ENCODE results near the gene ZNF324.
"Not testable (repeated sequence)": the region's sequence is repeated elsewhere in the genome, so short reads cannot be mapped to it uniquely, and the experiment has no call there.

The ZNF324 gene

DNA sequence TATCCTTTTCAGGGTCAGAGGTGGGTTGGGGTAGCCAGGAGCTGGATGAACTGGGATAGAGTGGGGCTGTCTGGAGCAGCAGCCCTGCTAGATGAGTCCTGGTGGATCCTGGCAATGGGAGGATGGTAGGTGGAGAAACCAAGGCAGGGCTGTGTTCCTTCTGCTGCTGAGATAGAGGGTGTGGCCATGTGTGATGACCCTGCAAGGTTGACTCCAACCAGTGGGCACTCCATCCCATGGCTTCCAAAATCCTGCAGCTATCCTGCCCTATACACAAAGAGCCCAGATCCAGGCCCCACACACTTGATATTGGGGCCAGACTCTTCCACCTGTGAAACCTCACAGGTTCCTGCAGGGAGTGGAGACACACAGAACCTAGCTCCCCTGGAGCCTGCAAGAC, 6.9 kb downstream of the ZNF324 start:
- no peak for DNase-seq

DNA sequence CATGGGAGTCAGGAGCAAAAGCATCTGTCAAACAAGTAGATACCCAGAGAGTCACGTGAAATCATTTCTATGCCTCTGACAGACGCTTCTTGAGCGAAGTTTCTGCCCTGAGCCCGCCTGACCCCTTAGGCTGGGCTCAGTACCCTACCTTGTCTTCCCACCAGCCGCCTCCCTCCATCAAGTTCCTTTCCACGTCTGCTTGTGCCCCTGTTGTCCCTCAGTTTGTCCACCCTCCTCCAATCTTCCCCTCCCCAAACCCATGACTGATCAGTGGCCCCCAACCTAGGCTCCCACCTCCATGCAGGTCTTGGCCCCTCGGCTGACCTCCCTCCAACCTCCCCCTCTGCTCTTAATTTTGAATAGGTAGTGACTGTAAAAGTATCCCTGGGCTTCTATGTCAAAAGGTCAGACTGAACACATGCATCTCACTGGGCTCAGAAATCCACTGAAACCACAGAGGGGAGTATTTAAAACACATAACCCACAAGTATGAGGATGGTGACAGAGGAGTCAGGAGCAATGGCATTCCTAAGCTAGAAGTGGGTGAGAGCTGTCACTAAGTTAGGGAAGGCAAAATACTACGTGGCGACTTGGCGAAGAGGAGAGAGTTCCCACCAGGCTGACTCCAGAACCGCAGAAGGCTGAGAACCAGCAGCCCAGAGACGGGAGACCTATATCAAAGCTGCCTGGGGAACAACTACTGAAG, 7.6 kb downstream of the ZNF324 start:
- DNase-seq, result no peak

DNA sequence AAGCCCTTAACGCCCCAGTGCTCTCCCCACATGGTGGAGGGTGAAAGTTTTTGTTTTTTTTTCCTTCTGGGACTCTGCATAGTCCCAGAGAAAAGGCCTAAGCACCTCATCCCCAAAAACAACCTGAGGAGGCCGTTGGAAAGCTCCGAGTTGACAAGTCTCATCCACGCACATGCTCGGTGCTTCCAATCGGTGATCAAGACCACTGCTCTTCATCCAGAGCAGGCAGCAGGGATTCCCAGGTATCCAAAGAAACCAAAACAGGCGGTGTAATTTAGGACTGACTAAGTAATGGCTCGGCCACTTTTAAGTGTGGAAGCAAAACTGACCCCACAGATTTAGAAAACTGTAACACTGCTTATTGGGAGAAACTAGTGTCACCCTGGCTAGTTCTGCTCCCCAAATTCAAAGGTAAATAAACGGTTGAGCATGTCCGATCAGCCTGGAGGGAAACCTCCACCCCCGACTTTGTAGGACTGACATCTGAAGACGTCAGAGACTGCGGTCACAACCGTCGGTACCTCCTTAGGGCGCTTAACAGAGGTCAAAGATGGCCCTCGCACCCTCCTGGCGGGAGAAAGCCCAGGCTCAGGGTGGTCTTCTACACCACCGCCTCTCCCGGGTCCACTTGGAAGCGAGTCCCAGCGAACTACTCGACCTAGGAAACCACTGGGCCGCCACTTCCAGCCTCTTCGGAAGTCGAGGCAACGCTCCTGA, 8.3 kb downstream of the ZNF324 start:
- no peak for DNase-seq

DNA sequence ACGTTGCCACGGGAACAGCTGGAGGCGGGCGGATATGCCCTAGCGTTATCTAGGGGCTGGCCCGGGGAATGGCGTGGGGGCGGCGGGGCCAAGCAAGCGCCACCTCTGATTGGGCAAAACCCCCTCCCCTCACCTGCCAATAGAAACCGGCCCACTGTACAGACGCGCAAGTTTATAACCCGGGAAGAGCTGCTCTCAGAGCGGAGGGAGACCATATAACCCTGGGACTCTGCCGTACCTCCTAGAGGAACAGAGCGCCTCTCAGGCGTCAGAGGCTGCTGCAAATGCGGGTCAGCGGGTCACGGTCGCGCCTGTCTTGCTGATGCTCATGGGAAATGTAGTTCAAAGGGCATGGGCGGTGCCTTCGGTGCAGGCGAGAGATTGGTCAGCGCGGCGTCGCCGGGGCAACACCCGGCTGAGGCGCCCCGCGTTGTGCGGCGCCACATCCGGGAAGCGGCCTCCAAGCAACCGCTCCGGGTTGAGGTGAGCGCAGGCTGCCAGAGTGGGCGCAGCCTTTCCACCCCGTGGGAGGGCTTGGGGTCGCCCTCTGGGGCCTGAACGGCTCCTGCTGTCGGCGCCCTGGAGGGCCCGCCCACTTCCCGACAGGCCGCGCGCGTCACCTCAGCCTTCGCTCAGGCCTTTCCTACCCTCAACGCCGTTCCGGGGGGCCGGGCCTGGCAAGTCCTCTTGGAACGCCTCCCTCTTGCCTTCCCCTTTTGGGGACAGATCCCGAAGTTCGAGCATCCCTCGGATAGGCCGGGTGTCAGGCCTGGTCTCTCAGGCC, 9.0 kb downstream of the ZNF324 start, which contains the start of gene ZNF446:
Gene ZNF446, plus strand, starts transcription at position 639 of the 784 bp plus-strand sequence. CDS start 867 bp downstream, outside the sequence.
- peak; percentile 94 for DNase-seq

DNA sequence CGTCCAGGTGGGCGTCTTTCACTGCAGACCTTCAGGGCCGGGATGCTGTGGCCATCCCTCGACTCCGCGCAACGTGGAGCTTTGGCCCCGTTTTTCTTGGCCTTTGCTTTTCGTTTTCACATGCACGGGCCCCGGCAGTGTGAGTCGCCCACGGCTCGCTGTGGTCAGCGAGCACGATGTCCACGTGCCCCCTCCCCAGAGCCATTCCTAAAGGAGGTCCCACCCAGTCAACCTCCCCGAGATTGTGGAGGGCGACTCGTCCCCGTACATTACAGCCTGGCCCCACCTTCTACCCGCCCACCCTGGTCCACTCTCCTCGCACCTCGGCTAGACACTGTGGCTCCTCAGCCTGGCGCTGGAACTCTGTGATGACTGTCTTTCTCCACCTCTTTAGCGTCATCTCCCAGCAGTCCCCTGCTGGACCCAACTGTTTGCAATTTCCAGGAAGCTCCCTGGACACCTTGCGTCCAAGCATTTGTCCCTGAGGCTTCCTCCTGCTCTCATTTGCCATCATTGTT, 9.7 kb downstream of the ZNF324 start:
- DNase-seq, result no peak

DNA sequence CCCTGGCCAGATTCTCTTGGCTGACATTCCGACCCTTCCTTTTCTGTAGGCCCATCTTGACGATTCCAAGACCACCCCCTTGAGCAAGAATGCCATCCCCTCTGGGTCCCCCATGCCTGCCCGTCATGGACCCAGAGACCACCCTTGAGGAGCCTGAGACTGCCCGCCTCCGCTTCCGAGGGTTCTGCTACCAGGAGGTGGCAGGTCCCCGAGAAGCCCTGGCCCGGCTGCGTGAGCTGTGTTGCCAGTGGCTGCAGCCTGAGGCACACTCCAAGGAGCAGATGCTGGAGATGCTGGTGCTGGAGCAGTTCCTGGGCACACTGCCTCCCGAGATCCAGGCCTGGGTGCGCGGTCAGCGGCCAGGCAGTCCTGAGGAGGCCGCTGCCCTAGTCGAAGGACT, 10.2 kb downstream of the ZNF324 start:
- no peak for DNase-seq

DNA sequence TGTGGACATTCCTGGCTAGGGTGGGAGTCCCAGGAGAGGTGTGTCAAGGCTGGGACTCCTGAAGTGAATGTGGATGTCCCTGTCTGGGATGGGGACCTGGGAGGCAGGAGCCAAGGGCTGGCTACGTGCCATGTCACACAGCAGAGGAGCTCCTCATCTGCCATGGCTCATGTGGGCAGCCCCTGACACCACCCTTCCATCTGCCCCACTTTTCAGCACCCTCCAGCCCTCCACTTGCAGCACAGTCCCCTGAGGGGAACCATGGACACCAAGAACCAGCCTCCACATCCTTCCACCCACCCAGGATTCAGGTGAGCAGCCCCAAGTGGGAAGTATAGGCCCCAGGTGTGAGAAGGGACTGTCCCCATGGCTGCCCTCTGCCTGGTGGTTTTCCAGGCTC, 11.0 kb downstream of the ZNF324 start:
- no peak for DNase-seq

DNA sequence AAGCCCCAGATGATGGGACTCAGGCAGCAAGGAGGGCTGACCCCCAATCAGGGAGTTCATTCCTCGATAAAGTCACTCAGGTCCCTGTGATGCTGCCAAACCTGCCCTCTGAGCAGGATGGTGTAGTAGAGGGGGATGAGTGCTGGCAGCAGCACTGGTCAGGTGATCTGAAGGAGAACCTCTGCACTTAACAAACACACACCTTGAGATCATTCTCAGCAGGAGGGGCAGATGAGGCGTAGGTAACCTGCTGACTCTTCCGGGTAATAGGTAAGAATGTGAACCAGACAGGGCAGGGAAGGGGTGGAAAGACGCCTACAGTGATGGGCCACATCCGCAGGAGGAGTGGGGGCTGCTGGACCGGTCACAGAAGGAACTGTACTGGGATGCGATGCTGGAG, 12.4 kb downstream of the ZNF324 start:
- no peak for DNase-seq

DNA sequence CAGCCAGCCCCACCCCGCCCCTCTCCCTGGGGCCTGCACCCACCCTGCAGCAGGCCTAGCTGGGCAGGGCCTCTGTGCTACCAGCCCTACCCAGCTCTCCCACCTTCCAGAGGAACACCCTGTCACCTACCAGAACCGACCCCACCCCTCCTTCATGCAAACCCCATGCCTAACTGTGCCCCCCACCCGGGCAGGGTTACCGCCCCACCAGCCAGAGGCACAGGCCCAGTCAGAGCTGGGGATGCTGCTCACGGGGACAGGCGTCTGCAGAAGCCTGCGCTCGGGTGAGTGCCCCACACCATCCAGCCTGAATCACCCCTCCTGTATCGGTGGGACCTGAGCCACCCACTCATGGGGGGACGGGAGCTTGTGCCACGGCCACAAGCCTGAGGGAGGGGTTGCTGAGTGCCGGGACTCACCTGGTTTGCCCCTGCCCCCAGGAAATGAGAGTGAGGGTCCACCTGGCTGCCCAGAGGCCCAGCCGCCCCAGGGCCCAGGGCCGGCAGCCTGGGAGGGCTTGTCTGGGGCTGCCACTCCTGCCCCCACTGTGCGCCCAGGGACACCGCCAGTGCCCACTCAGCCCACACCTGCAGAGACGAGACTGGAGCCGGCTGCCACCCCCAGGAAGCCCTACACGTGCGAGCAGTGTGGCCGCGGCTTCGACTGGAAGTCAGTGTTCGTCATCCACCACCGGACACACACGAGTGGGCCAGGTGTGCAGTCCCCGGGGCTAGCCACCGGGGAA, 13.0 kb downstream of the ZNF324 start:
- no peak for DNase-seq

DNA sequence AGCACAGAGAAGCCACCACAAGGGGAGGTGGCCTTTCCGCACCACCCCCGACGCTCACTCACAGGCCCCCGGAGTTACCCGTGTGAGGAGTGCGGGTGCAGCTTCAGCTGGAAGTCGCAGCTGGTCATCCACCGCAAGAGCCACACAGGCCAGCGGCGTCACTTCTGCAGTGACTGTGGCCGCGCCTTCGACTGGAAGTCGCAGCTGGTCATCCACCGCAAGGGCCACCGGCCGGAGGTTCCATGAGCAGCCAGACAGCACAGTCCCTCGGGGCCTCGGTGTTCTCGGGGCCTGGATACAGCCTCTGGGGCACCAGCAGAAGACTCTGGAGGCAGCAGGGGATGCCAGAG, 13.6 kb downstream of the ZNF324 start:
- DNase-seq, result no peak

DNA sequence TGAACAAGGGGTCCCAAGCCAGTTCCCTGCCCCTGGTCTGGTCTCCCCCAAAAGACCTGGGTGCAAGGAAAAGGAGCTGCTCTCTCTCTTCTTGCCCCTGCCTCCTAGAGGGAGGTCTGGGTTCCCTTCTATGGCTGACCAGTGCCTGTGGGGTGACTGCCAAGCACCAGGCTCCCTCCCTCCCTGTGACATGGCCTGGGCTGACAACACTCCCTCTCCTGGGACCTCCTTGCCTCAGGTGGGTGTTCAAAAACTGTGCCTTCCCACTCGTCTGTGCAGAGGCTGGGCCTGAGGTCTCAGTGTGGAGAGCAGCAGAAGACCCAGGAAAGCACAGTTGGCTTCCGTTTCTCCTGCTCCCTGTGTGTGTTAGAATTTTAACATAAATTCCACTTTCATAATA, 14.0 kb downstream of the ZNF324 start:
- DNase-seq, result no peak

DNA sequence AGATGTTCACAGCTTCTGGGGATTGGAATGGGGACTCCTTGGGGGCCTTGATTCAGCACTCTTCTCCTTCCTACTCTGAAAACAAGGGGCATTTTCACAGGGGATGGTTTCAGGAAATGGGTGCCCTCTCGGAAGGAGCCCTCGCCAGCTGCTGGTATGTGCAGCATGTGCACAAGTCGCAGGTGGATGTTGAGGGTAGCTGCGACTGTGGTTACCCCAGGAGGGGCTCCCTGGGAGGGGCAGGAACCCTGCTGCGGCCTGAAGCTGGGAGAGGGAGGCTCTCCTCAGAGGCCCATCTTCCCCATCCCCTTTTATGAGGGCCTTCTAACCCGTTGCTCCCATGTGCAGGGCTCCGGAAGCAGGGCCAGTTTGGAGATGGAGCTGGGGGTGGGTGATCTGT, 15.5 kb downstream of the ZNF324 start:
- no peak for DNase-seq

DNA sequence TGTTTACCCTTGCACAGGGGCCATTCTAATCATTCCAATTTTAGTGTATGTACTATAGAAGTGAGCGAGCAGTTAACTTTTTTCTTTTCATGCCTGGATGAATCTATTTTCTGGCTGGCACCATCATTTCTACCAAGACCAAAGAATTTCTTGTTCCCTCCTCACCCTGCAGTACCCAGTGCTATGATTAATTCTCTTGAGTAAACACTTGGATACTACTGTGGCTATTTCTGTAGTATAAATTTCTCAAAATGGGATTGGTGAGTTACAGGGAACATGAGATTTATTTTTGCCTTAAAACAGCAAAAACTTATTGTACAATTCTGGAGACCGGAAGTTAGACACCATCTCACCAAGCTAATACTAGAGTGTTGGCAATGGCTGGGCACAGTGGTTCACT, 16.9 kb downstream of the ZNF324 start:
- no peak for DNase-seq

DNA sequence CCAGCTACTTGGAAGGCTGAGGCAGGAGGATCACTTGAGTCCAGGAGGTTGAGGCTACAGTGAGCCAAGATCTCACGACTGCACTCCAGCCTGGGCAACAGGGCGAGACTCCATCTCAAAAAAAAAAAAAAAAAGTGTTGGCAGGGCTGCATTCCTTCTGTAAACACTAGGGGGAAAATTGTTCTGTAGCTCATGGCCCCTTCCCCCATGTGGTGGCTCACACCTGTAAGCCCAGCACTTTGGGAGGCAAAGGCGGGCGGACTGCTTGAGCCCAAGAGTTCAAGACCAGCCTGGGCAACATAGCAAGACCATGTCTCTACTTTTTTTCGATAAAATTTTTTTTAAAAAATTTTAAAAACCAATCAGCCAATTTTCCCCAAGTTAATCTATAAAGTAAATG, 17.5 kb downstream of the ZNF324 start:
- DNase-seq, result not testable (repeated sequence)

DNA sequence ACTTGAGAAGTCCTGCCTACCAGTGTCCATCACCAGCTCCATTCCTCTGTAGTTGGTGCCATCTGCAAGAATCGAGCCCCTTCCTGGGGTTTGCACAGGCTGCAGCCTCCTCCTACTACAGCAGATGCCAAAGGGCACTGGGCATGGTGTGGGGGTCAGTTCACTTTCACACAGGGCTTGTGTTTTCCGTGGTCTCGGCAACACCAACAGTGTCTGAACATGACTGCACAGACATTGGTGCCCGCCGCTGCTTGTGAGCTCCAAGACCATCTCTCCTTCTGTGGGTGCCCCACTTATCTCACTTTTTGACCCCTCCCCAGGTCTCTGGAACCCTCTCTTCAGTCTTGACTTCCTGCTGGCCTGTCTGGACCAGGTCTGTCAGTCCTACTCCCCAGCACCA, 24.5 kb downstream of the ZNF324 start:
- DNase-seq, result no peak

DNA sequence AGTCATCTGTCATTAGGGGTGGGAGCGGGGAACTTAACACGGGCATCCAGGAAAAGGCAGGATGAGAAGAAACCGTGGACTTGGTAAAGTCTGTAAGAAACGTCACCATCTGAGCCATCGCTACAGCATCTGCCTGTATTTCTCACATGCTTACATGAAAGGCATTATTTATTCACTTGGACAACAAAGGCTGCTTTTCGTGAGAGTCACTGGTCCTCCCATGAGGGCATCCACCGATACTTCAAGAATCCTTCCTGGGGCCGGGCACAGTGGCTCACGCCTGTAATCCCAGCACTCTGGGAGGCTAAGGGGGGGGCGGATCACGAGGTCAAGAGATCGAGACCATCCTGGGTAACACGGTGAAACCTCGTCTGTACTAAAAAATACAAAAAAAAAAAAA, 25.4 kb downstream of the ZNF324 start:
- no peak for DNase-seq

DNA sequence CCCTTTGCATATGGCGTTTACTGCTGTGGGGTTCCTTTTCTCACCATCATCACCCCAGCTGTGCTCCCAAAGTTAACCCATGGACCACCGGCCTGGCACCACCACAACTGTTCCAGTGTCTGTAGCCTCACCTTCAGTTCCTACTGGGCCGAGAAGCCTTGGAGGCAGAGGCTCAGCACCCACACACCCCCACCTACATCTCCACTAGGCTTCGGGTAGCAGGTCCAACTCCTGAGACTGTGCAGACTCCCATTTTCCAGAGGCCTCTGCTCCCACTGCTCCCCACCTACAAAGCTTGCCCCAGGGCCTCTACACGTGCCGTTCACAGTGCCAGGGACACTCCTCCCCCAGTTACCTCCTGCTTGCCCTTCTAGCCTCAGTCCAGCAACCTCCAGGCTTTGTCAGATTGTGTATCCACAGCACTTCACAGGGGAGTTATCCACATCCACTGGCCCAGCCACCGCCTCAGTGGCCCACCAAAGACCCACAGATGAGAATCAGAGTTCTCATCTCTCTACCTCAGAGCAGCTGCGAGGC, 30.8 kb downstream of the ZNF324 start:
- no peak for DNase-seq

DNA sequence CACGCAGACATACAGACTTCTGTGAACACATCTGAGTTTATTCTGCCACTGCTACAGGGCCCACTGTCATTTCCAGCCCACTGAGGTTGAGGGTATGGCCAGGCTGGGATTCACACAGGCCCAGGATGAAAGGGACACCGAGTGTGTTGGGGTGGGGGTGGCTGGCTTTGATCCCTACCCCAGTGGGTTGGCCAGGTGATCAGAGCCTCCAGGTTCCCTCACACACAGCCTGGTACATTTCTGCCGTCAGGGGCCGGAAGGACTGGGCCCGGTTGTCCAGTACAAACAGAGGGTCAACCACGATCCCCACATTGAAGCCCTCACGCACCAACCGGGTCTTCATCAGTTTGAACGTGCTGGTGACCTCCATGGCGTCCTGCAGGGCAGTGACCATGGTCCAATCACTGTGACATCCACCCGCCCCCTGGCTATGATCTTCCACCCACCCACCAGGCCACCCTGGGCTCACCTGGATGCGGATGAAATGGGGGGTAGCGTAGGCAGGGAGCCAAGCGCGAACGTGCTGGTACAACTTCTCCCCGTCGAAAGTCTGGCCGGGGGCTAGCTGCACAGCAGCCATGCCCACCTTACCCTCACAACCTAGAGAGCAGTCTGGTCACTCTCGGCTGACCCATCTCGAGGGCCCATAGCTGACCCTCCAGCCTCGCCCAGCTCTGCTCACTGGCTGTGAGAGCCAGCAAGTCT, 31.6 kb downstream of the ZNF324 start:
- no peak for DNase-seq

DNA sequence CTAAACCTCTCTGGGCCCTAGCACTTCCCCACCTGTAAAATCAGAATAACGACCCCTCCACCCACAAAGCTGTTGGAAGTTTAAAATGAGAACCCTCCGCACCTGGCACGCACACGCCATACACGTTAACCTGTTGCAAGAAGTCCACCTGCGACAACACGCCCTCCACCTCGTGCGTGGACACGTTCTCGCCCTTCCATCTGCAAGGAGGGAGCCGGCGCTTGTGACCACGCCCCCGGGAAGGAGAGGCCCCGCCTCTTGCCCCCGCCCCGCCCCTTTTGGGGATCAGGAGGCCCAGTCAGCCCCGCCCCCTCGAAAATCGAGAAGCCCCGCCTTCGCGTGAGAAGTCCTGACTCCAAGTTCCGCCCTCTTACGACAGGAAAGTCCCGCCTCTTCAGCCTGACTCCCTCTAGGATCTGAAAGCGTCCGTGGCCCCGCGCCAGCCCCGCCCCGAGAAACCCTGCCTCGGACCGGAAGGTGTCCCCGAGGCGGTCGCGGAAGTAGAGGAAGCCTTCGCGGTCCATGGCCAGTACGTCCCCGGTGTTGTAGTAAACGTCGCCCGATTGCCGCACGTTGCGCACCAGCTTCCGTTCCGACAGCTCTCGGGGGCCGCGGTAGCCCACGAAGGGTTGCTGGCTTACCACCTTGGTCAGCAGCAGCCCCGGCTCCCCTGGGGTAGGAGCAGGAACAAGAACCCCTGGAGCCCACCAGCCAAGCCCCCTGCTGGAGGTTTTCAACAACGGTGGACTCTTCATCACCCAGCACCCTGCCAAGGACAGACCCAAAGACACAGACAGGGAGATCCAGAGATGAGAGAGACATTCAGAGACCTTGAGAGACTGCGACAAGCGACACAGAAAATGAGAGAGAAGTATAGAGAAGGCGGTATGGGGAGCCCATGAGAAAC, 32.4 kb downstream of the ZNF324 start:
- peak; percentile 81 for DNase-seq

DNA sequence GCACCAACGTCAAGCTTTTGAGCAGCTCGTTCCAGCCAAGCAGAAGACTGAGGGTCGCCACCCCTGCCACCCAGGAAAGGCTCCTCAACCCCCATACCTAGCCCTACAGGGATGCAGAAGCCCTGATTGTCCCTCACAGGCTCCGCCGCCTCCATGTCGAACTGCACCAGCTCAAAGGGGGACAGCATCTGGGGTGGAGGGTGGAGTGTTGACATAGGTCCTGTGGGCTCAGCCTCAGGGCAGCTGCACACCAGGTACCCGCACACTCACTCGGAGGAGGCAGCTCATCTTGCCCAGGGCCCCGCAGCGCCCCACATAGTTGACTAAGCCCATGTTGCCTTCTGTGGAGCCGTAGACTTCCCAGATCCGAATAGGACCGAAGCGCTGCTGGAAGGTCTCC, 33.4 kb downstream of the ZNF324 start:
- no peak for DNase-seq
